ENCODE data around the gene CYP26B1.

DNA sequence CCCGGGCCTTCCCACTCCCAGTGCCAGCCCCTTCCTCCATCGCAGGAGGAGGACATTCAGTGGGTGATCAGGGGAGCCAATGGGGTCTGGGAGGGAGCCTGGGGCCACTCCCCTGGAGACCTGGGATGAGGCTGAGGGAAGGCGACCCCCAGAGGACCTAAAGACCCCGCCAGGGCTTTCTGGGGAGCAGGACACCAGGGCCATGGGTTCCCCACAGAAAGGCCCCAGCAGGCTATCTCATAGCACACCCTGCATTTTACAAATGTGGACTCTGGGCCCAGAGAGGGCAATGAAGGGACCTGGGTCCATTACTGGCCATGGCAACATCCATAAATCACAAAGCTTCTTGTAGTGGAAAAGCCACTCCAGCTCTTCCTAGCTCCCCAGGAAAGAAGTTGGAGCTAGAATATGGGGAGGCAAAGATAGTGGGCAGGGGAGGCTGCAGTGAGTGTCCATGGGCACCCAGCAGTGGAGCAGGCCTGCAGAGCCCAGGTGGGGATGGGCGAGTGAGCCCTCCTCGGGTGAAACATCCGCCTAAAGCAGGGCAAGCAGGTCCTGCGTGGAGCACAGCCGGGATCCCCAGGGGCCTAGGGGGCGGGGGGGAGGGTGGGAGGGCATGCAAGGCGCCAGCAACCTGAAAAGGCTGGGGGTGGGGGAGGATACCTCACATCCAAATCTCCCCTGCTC, 13.8 kb downstream of the CYP26B1 start:
- TF ChIP-seq, protein P1, sequence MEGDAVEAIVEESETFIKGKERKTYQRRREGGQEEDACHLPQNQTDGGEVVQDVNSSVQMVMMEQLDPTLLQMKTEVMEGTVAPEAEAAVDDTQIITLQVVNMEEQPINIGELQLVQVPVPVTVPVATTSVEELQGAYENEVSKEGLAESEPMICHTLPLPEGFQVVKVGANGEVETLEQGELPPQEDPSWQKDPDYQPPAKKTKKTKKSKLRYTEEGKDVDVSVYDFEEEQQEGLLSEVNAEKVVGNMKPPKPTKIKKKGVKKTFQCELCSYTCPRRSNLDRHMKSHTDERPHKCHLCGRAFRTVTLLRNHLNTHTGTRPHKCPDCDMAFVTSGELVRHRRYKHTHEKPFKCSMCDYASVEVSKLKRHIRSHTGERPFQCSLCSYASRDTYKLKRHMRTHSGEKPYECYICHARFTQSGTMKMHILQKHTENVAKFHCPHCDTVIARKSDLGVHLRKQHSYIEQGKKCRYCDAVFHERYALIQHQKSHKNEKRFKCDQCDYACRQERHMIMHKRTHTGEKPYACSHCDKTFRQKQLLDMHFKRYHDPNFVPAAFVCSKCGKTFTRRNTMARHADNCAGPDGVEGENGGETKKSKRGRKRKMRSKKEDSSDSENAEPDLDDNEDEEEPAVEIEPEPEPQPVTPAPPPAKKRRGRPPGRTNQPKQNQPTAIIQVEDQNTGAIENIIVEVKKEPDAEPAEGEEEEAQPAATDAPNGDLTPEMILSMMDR (conservative IDR thresholded peaks at IDR 0.05; ENCODE audit: low read depth, low read length): no peak
- TF ChIP-seq EZH2 (IDR thresholded peaks at IDR 0.05; ENCODE audit: borderline replicate concordance, low read depth, low read length, poor library complexity, severe bottlenecking): no peak
